HCT116 (cell line): ENCODE data around the gene RUVBL1. TPM values are rescaled to one million over a fixed set of nuclear protein-coding genes. Genes with fewer than 3 reads are reported as not detected.

Source experiments
- ATAC-seq: fragments of 200-7000 bp; cut with Tn5 transposase; 2 replicates; pipeline ENCODE4 v1.9.1; 2020; ENCODE audit warnings: mild to moderate bottlenecking, moderate library complexity
- BruUV-seq: library from RNA; stranded (reverse); fragments of 400-500 nt; replicated peaks from 2 replicates; lab custom pipeline; 2021; lab: Mats Ljungman, UMichigan
- CTCF ChIA-PET: fragments of 300-600 bp; sonication (Branson Sonifier 250); formaldehyde crosslinking; loops from one replicate; lab custom pipeline; 2021; ENCODE audit warnings: antibody characterized with exemption; lab: Charles Lee
- POLR2A ChIA-PET: fragments of 300-600, 350-600 bp; sonication (Branson Sonifier 250); formaldehyde crosslinking; loops from one replicate; lab custom pipeline; 2021; ENCODE audit warnings: antibody characterized with exemption; lab: Charles Lee
- RAD21 ChIA-PET, 2 experiments: fragments of 300-600 bp; sonication (Branson Sonifier 250); formaldehyde crosslinking; loops; one replicate each; lab custom pipeline; 2023; ENCODE audit warnings: low total read pairs in 2 of 2; ENCODE audit not compliant: uncharacterized antibody in 2 of 2, unreplicated experiment in 2 of 2, low non-redundant PET in 1 of 2; lab: Charles Lee
- DNase-seq: peaks from one replicate; pipeline ENCODE4 v3.0.0-alpha.2; 2010; ENCODE audit warnings: low read depth, low spot score
- H2AFZ ChIP-seq: fragments of 200-600 bp; shearing (Covaris generic), sonication (generic); 2 replicates; pipeline ENCODE4 v1.6.1; 2017; ENCODE audit warnings: low read depth, mixed run types, mixed read lengths, antibody characterized with exemption, low read length; ENCODE audit not compliant: poor library complexity, severe bottlenecking
- H3K27ac ChIP-seq: 2 replicates; pipeline ENCODE4 v1.5.1; 2012; ENCODE audit warnings: low read depth, low read length
- H3K27me3 ChIP-seq: fragments of 200-600 bp; sonication (generic); 2 replicates; pipeline ENCODE4 v1.6.1; 2016; ENCODE audit warnings: mixed run types, low read length, mixed read lengths; ENCODE audit not compliant: insufficient read depth
- H3K36me3 ChIP-seq, 2 experiments: fragments of 200-500 bp in 1 of 2; fragments of 200-600 bp in 1 of 2; sonication (Bioruptor generic) in 1 of 2; sonication (generic) in 1 of 2; 2 replicates each; pipeline versions ENCODE4 v1.5.1 to v1.6.1; 2014 to 2016; ENCODE audit warnings: low read length in 2 of 2, inconsistent platforms in 1 of 2, mixed read lengths in 1 of 2, mixed run types in 1 of 2; ENCODE audit not compliant: insufficient read depth in 2 of 2, control insufficient read depth in 1 of 2
- H3K4me1 ChIP-seq, 2 experiments: fragments of 200-600 bp in 1 of 2; sonication (generic) in 1 of 2; 2 replicates each; pipeline versions ENCODE4 v1.5.1 to v1.6.1; 2012 to 2017; ENCODE audit warnings: low read length in 2 of 2, inconsistent platforms in 1 of 2, mild to moderate bottlenecking in 1 of 2, mixed read lengths in 1 of 2, mixed run types in 1 of 2, moderate library complexity in 1 of 2; ENCODE audit not compliant: insufficient read depth in 2 of 2, control insufficient read depth in 1 of 2
- H3K4me2 ChIP-seq: fragments of 200-600 bp; sonication (generic); 2 replicates; pipeline ENCODE4 v1.6.1; 2017; ENCODE audit warnings: mixed run types, low read length, mixed read lengths
- H3K4me3 ChIP-seq, 2 experiments: fragments of 200-600 bp in 1 of 2; sonication (generic) in 1 of 2; replicated peaks in 1 of 2; 2 replicates each; pipeline ENCODE4 v1.5.1; 2011 to 2016; ENCODE audit warnings: low read length in 2 of 2, control low read depth in 1 of 2, low read depth in 1 of 2, mild to moderate bottlenecking in 1 of 2, mixed read lengths in 1 of 2, mixed run types in 1 of 2
- H3K79me2 ChIP-seq: fragments of 200-600 bp; sonication (generic); 2 replicates; pipeline ENCODE4 v1.6.1; 2017; ENCODE audit warnings: mild to moderate bottlenecking, mixed run types, low read length, moderate library complexity, mixed read lengths; ENCODE audit not compliant: insufficient read depth
- H3K9ac ChIP-seq: fragments of 200-600 bp; sonication (generic); 2 replicates; pipeline ENCODE4 v1.6.1; 2016; ENCODE audit warnings: low read length, mixed read lengths
- H3K9me2 ChIP-seq: fragments of 200-600 bp; sonication (generic), shearing (Covaris generic); 2 replicates; pipeline ENCODE4 v1.6.1; 2017; ENCODE audit warnings: mixed run types, mild to moderate bottlenecking, moderate library complexity; ENCODE audit not compliant: insufficient read depth
- H3K9me3 ChIP-seq, 2 experiments: fragments of 200-500 bp in 1 of 2; fragments of 200-600 bp in 1 of 2; sonication (Bioruptor generic) in 1 of 2; sonication (generic) in 1 of 2; 2 replicates each; pipeline ENCODE4 v1.6.1; 2014 to 2017; ENCODE audit warnings: low read length in 2 of 2, mixed read lengths in 2 of 2, inconsistent platforms in 1 of 2, low read depth in 1 of 2, mild to moderate bottlenecking in 1 of 2, mixed run types in 1 of 2, moderate library complexity in 1 of 2; ENCODE audit not compliant: control insufficient read depth in 1 of 2, insufficient read depth in 1 of 2
- H4K20me1 ChIP-seq: fragments of 200-600 bp; sonication (generic), shearing (Covaris generic); 2 replicates; pipeline ENCODE4 v1.6.1; 2017; ENCODE audit warnings: mixed run types, mild to moderate bottlenecking, moderate library complexity; ENCODE audit not compliant: insufficient read depth
- EGR1 ChIP-seq: IDR thresholded peaks from 2 replicates; pipeline ENCODE4 v1.6.1; 2012; ENCODE audit warnings: low read depth
- FOSL1 ChIP-seq: IDR thresholded peaks from 2 replicates; pipeline ENCODE4 v1.6.1; 2012; ENCODE audit warnings: low read depth
- JUND ChIP-seq: IDR thresholded peaks from 2 replicates; pipeline ENCODE4 v1.6.1; 2012
- RAD21 ChIP-seq: IDR thresholded peaks from 2 replicates; pipeline ENCODE4 v1.6.1; 2012; ENCODE audit warnings: low read depth, mild to moderate bottlenecking
- REST ChIP-seq: IDR thresholded peaks from 2 replicates; pipeline ENCODE4 v1.6.1; 2012; ENCODE audit warnings: low read depth
- SP1 ChIP-seq: IDR thresholded peaks from 2 replicates; pipeline ENCODE4 v1.6.1; 2012; ENCODE audit warnings: low read depth
- YY1 ChIP-seq: IDR thresholded peaks from 2 replicates; pipeline ENCODE4 v1.6.1; 2011; ENCODE audit warnings: low read length, low read depth, moderate library complexity, mild to moderate bottlenecking; ENCODE audit not compliant: insufficient replicate concordance; ENCODE audit errors: extremely low read depth
- ZFX ChIP-seq: fragments of 450-650 bp; IDR thresholded peaks from 2 replicates; pipeline ENCODE4 v1.6.1; 2017
- ZNF274 ChIP-seq: fragments of 200-500 bp; sonication (Bioruptor generic); IDR thresholded peaks from 2 replicates; pipeline ENCODE4 v1.6.1; 2014; ENCODE audit warnings: mild to moderate bottlenecking, low read depth, low read length, inconsistent platforms
- intact Hi-C: fragments of 100-400 bp; cut with micrococcal nuclease; formaldehyde crosslinking; loops from 2 replicates; pipeline ENCODE4 v1.10.0; 2022
- total RNA-seq: library from RNA; stranded (reverse); gene quantifications from one replicate; pipeline ENCODE4 v1.2.1, GENCODE V29; 2021; ENCODE audit not compliant: unreplicated experiment
- TF ChIP-seq, protein P1 (sequence below): IDR thresholded peaks from 2 replicates; pipeline ENCODE4 v1.6.1; 2012

Gene RUVBL1
- total RNA-seq, 1 experiment from 2014 or later = 129 TPM

- CTCF ChIA-PET = no interaction called here
- no peak overlapping the region for H3K4me3 ChIP-seq
- intact Hi-C loops = no loop called here
- no peak overlapping the region for H3K4me2 ChIP-seq
- H2AFZ ChIP-seq = no peak overlapping the region
- RAD21 ChIA-PET = no interaction called here
- no TSS peak for BruUV-seq
- peaks cover 52 to 84% of the 10 kb centered on the region in 2 experiments for H3K36me3 ChIP-seq
- POLR2A ChIA-PET = no interaction called here
- no peaks in the 10 kb centered on the region for H3K9me2 ChIP-seq
- H3K27ac ChIP-seq = no peak overlapping the region
- no peak for DNase-seq
- no peaks in the 10 kb centered on the region for H3K27me3 ChIP-seq
- peaks cover 0 to 3% of the 10 kb centered on the region in 2 experiments; a peak in 1 of 4 replicates for H3K4me1 ChIP-seq
- no peak for ATAC-seq
- H3K9me3 ChIP-seq = no peaks in the 10 kb centered on the region
- H4K20me1 ChIP-seq = no peaks in the 10 kb centered on the region
- TF ChIP-seq EGR1 (no peak), YY1 (no peak), ZNF274 (no peak), ZFX (no peak), SP1 (no peak), JUND (no peak), REST (no peak), FOSL1 (no peak), RAD21 (no peak)
- TF ChIP-seq, protein P1, sequence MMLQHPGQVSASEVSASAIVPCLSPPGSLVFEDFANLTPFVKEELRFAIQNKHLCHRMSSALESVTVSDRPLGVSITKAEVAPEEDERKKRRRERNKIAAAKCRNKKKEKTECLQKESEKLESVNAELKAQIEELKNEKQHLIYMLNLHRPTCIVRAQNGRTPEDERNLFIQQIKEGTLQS = no peak
- peaks cover 65% of the 10 kb centered on the region for H3K79me2 ChIP-seq
- no peak overlapping the region for H3K9ac ChIP-seq
Observed at GRCh38 chr3:128100161-128100560, 23.5 kb downstream of the RUVBL1 start.
